ENCODE results near the gene ELOVL6.
"Not testable (repeated sequence)": the region's sequence is repeated elsewhere in the genome, so short reads cannot be mapped to it uniquely, and the experiment has no call there.

ELOVL6 gene

GRCh38 chr4:110231869-110232268 lies 33.5 kb upstream of the ELOVL6 start:
- POLR2A ChIA-PET = no interaction called here
- CTCF ChIA-PET = no interaction called here
- DNase-seq (ENCODE audit: extremely low spot score) = peak; percentile 15
- TF ChIP-seq CTCF (IDR thresholded peaks at IDR 0.05; ENCODE audit: control extremely low read depth, extremely low read depth, low read depth, missing control alignments) = no peak

- TF ChIP-seq CTCF (IDR thresholded peaks at IDR 0.05; ENCODE audit: control extremely low read depth, extremely low read depth, low read depth, missing control alignments) = no peak
- ChIA-PET CTCF (interaction anchor here (1.0 kb wide), 1 partner anchor 13 kb away, joined by 3 read pairs; no protein-coding TSS in a partner anchor), POLR2A (no interaction called here)
- no peak for DNase-seq (ENCODE audit: extremely low spot score)
These were observed 30.9 kb upstream of the ELOVL6 start for GRCh38 chr4:110229266-110229665.

- ChIA-PET CTCF (interaction anchor here (0.9 to 1.8 kb wide), 6 partner anchors 11 to 176 kb away, joined by 3 to 5 read pairs (median 4); no protein-coding TSS in a partner anchor), POLR2A (no interaction called here)
These were observed 26.4 kb upstream of the ELOVL6 start for GRCh38 chr4:110224812-110225211.

GRCh38 chr4:110224142-110224541 lies 25.7 kb upstream of the ELOVL6 start:
- CTCF ChIA-PET = interaction anchor here (0.9 to 1.8 kb wide), 5 partner anchors 11 to 91 kb away, joined by 3 to 5 read pairs (median 4); no protein-coding TSS in a partner anchor
- POLR2A ChIA-PET = no interaction called here
- DNase-seq (ENCODE audit: extremely low spot score) = no peak

More at GRCh38 chr4:110224812-110225211, 26.4 kb upstream of the ELOVL6 start:
- TF ChIP-seq CTCF (IDR thresholded peaks at IDR 0.05; ENCODE audit: control extremely low read depth, extremely low read depth, low read depth, missing control alignments) = no peak
- DNase-seq (ENCODE audit: extremely low spot score) = no peak

GRCh38 chr4:110218935-110219334 lies 20.5 kb upstream of the ELOVL6 start:
- DNase-seq (ENCODE audit: extremely low spot score); POLR2A ChIA-PET: not testable (repeated sequence)
- CTCF ChIA-PET = interaction anchor here (1.5 to 4.0 kb wide), 2 partner anchors 170 to 215 kb away, joined by 3 to 13 read pairs; no protein-coding TSS in a partner anchor

More at GRCh38 chr4:110224142-110224541, 25.7 kb upstream of the ELOVL6 start:
- no peak for TF ChIP-seq CTCF (IDR thresholded peaks at IDR 0.05; ENCODE audit: control extremely low read depth, extremely low read depth, low read depth, missing control alignments)

- POLR2A ChIA-PET; DNase-seq (ENCODE audit: extremely low spot score): not testable (repeated sequence)
- CTCF ChIA-PET = interaction anchor here (0.7 to 4.0 kb wide), 3 partner anchors 13 to 168 kb away, joined by 3 to 13 read pairs (median 4); no protein-coding TSS in a partner anchor
These were observed 18.8 kb upstream of the ELOVL6 start for GRCh38 chr4:110217181-110217580.

- CTCF ChIA-PET = interaction anchor here (0.6 to 4.0 kb wide), 4 partner anchors 12 to 210 kb away, joined by 3 to 13 read pairs (median 4); no protein-coding TSS in a partner anchor
- TF ChIP-seq CTCF (IDR thresholded peaks at IDR 0.05; ENCODE audit: control extremely low read depth, extremely low read depth, low read depth, missing control alignments) = no peak
- DNase-seq (ENCODE audit: extremely low spot score) = no peak
- POLR2A ChIA-PET = no interaction called here
These were observed 17.7 kb upstream of the ELOVL6 start for GRCh38 chr4:110216129-110216528.

GRCh38 chr4:110211770-110212061 lies 13.3 kb upstream of the ELOVL6 start:
- ChIA-PET CTCF (interaction anchor here (0.6 to 2.7 kb wide), 9 partner anchors 9 to 164 kb away, joined by 3 to 16 read pairs (median 4); no protein-coding TSS in a partner anchor), POLR2A (no interaction called here)
- no peak for TF ChIP-seq CTCF (IDR thresholded peaks at IDR 0.05; ENCODE audit: control extremely low read depth, extremely low read depth, low read depth, missing control alignments)
- no peak for DNase-seq (ENCODE audit: extremely low spot score)
